ENCODE measurements around the gene GID8. TPM values are rescaled to one million over a fixed set of nuclear protein-coding genes. Genes with fewer than 3 reads are reported as not detected.

GID8 gene
- total RNA-seq, 1 experiment from 2014 or later: 35.6 TPM

GRCh38 chr20:62995481-62995880, 57.5 kb downstream of the GID8 start (continued):
- TF ChIP-seq ZBTB33 (IDR thresholded peaks at IDR 0.05; ENCODE audit: extremely low read depth, insufficient replicate concordance, low read length): no peak
- no peak for TF ChIP-seq JUND (IDR thresholded peaks at IDR 0.05)

DNA sequence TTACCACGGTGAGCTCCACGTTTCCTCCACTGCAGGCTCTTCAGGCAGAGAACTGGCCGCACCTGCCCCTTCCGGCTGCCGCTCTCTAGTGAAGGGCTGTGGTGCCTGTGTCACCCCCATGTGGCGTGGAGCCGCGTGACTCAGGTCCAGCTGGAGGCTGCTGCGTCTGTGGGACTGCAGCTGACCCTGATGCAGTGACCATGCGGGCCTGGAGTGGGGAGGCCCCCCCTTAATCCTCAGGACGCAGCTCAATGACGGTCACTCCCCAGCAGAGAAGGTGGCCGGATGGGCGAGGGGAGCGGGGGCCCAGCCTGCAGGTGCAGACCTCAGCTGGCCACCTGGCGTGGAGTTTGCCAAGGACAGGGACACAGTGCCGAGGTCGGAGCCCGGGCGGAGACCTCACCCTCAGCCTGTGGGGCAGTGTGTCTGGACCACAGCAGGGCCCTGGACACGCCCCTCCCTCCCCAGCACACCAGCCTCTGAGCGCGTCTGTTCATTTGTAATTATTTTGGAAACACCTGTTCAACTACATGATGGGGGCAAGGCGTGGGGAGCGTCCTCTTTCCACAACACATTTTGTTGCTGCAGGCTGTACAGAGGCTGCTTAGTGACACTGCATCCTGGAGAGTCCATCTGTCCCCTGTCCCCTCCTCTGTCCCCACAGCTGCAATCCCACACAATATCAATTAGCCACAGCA, 58.1 kb downstream of the GID8 start:
- H3K4me2 ChIP-seq (ENCODE audit: low read length): no peak overlapping the region
- no peak overlapping the region for H3K27ac ChIP-seq (ENCODE audit: low read depth, low read length)
- no peak overlapping the region for H3K4me3 ChIP-seq (replicated peaks in 1 of 2; ENCODE audit: low read depth in 1 of 2, low read length in 2 of 2)
- no peaks in the 10 kb centered on the region for H4K20me1 ChIP-seq (ENCODE audit: insufficient read depth)
- no peaks in the 10 kb centered on the region for H3K9me3 ChIP-seq (ENCODE audit: control insufficient read depth in 1 of 2, insufficient read depth in 1 of 2, low read depth in 1 of 2, low read length in 2 of 2)
- ChIA-PET RAD21 (ENCODE audit: low non-redundant PET in 1 of 2, low total read pairs in 2 of 2, uncharacterized antibody in 2 of 2, unreplicated experiment in 2 of 2) (no interaction called here), POLR2A (no interaction called here), CTCF (no interaction called here)
- H3K79me2 ChIP-seq (ENCODE audit: insufficient read depth, low read length): no peaks in the 10 kb centered on the region
- H3K36me3 ChIP-seq (ENCODE audit: control insufficient read depth in 1 of 2, insufficient read depth in 2 of 2, low read length in 2 of 2): no peaks in the 10 kb centered on the region
- H2AFZ ChIP-seq (ENCODE audit: low read depth, low read length, poor library complexity, severe bottlenecking): no peak overlapping the region
- TF ChIP-seq EGR1 (IDR thresholded peaks at IDR 0.05; ENCODE audit: low read depth) (no peak), CBX3 (IDR thresholded peaks at IDR 0.05; ENCODE audit: low read depth) (no peak), SIN3A (IDR thresholded peaks at IDR 0.05; ENCODE audit: low read depth) (no peak), YY1 (IDR thresholded peaks at IDR 0.05; ENCODE audit: extremely low read depth, insufficient replicate concordance, low read depth, low read length) (no peak), SP1 (IDR thresholded peaks at IDR 0.05; ENCODE audit: low read depth) (no peak), ELF1 (IDR thresholded peaks at IDR 0.05; ENCODE audit: borderline replicate concordance, low read depth) (no peak)
- ATAC-seq (no peak), DNase-seq (ENCODE audit: low read depth, low spot score) (no peak)
- no peaks in the 10 kb centered on the region for H3K9me2 ChIP-seq (ENCODE audit: insufficient read depth)
- BruUV-seq (replicated peaks): no TSS peak
- no peaks in the 10 kb centered on the region for H3K4me1 ChIP-seq (ENCODE audit: control insufficient read depth in 1 of 2, insufficient read depth in 2 of 2, low read length in 2 of 2)
- H3K27me3 ChIP-seq (ENCODE audit: insufficient read depth, low read length): no peaks in the 10 kb centered on the region
- no peak overlapping the region for H3K9ac ChIP-seq (ENCODE audit: low read length)
- intact Hi-C loops (cut with micrococcal nuclease): no loop called here
